ENCODE results near the gene TMEM185B. TPM values are rescaled to one million over a fixed set of nuclear protein-coding genes. Genes with fewer than 3 reads are reported as not detected.

Gene TMEM185B
- total RNA-seq, 2 experiments from 2014 or later: 16.7 to 17.2 TPM

DNA sequence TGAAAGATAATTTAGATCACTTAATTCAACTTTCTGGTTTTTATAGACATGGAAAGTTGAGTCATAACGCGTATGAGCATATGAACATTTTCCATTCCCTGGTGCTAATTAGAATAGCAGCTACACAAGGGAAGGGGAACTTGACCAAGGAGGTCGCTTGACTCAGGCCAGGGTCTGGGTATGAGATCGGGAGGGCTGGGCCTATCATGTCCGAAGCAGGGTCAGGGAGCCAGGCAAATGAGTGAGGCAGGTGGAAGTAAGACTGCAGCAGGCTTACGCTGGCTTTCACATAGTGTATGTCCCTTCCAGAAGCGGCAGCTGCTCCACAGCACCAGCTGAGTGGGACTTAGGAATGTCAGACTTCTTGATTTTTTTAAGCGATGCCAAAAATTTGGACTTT, 44.1 kb upstream of the TMEM185B start:
- no peak for DNase-seq
- peak overlapping the region; percentile 2 for H3K27ac Mint-ChIP-seq

DNA sequence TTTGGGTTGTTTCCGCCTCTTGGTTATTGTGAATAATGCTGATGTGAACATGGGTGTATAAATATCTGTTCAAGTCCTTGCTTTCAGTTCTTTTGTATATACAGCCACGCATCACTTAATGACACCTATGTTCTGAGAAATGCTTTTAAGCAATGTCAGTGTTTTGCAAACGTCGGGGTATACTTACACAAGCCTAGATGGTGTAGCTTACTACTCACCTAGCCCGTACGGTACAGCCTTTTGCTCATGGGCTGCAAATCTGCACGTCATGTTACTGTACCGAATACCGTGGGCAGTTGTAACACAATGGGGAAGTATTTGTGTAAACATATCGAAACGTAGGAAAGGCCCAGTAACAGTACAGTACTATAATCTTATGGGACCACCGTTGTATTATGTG, 41.8 kb upstream of the TMEM185B start:
- H3K27me3 Mint-ChIP-seq: no peaks in the 10 kb centered on the region
- TF ChIP-seq, protein P1, sequence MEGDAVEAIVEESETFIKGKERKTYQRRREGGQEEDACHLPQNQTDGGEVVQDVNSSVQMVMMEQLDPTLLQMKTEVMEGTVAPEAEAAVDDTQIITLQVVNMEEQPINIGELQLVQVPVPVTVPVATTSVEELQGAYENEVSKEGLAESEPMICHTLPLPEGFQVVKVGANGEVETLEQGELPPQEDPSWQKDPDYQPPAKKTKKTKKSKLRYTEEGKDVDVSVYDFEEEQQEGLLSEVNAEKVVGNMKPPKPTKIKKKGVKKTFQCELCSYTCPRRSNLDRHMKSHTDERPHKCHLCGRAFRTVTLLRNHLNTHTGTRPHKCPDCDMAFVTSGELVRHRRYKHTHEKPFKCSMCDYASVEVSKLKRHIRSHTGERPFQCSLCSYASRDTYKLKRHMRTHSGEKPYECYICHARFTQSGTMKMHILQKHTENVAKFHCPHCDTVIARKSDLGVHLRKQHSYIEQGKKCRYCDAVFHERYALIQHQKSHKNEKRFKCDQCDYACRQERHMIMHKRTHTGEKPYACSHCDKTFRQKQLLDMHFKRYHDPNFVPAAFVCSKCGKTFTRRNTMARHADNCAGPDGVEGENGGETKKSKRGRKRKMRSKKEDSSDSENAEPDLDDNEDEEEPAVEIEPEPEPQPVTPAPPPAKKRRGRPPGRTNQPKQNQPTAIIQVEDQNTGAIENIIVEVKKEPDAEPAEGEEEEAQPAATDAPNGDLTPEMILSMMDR (IDR thresholded peaks at IDR 0.05): no peak
- H3K27ac Mint-ChIP-seq: no peak overlapping the region
- peaks cover 6% of the 10 kb centered on the region for H3K9me3 Mint-ChIP-seq
- intact Hi-C loops (cut with micrococcal nuclease): no loop called here
- H3K36me3 Mint-ChIP-seq (ENCODE audit: low read depth): peaks cover 12% of the 10 kb centered on the region
- CTCF ChIA-PET: interaction anchor here (1.0 kb wide), 1 partner anchor 18 kb away, joined by 3 read pairs; no protein-coding TSS in a partner anchor
- ATAC-seq (no peak), DNase-seq (no peak)
- no peak overlapping the region for H3K4me3 Mint-ChIP-seq
- POLR2A ChIA-PET: interaction anchor here (1.8 kb wide), 1 partner anchor 11 kb away, joined by 5 read pairs; no protein-coding TSS in a partner anchor
- H3K4me1 Mint-ChIP-seq (ENCODE audit: low read depth): peaks cover 17% of the 10 kb centered on the region

More for the DNA sequence above, 44.1 kb upstream of the TMEM185B start:
- peak; percentile 58 for ATAC-seq
- Mint-ChIP-seq H3K36me3 (ENCODE audit: low read depth) (peaks cover 9% of the 10 kb centered on the region), H3K4me3 (no peak overlapping the region), H3K9me3 (peaks cover 2% of the 10 kb centered on the region), H3K27me3 (no peaks in the 10 kb centered on the region), H3K4me1 (ENCODE audit: low read depth) (peaks cover 17% of the 10 kb centered on the region)
- POLR2A ChIA-PET: no interaction called here
- CTCF ChIA-PET: interaction anchor here (1.1 to 1.2 kb wide), 2 partner anchors 10 to 46 kb away, joined by 3 read pairs; no protein-coding TSS in a partner anchor
- intact Hi-C loops (cut with micrococcal nuclease): no loop called here
- TF ChIP-seq, protein P1 (IDR thresholded peaks at IDR 0.05): no peak

DNA sequence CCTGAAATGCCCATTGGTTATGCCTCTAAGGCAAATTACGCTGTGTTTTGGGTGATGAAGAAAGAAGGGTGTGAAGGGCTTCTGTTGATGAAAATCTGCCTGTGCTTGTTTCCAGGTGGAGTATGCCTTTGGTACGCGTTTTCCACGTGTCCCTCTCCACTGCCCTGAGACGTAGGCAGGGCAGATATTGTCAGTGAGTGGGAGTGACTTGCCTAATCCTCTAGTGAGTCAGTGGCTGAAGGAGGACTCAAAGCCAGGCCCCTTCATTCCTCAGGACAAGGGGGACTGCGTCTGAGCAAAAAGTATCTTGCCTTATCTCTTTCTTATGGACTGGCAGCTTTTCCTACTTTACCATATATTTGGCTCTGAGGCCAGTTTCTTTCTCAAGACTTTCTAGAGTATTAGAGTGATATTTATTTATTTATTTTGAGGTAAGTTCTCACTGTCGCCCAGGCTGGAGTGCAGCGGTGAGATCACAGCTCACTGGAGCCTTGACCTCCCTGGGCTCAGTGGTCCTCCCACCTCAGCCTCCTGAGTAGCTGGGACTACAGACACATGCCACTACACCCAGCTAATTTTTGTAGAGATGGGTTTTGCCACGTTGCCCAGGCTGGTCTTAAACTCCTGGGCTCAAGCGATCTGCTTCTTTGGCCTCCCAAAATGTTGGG, 39.7 kb upstream of the TMEM185B start:
- ChIA-PET POLR2A (interaction anchor here (1.4 kb wide), 1 partner anchor 20 kb away, joined by 3 read pairs; no protein-coding TSS in a partner anchor), CTCF (no interaction called here)
- no peaks in the 10 kb centered on the region for H3K27me3 Mint-ChIP-seq
- DNase-seq (no peak), ATAC-seq (no peak)
- H3K4me1 Mint-ChIP-seq (ENCODE audit: low read depth): peaks cover 13% of the 10 kb centered on the region
- no peak overlapping the region for H3K4me3 Mint-ChIP-seq
- intact Hi-C loops (cut with micrococcal nuclease): no loop called here
- TF ChIP-seq, protein P1 (IDR thresholded peaks at IDR 0.05): no peak
- H3K27ac Mint-ChIP-seq: no peak overlapping the region
- peaks cover 11% of the 10 kb centered on the region for H3K36me3 Mint-ChIP-seq (ENCODE audit: low read depth)
- H3K9me3 Mint-ChIP-seq: peaks cover 9% of the 10 kb centered on the region

DNA sequence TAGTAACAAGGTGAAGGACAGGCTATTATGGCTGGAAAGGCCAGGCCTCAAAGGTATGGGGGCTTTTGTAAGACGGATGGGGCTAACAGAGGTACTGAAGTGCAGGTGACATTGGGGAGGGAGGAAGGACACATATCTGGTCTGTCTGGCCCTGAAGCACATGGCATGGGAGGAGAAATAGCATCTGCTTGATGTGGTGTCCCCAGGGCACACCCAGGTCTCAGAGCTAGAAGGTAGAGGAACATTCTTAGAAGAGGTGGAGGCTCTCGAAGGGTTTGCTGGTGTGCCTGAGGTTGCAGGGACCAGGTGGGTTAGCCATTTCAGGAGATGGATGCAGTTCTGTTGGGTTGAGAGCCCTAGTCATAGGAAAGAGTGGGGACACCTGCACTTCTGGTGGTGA, 39.0 kb upstream of the TMEM185B start:
- H3K4me3 Mint-ChIP-seq: no peak overlapping the region
- DNase-seq (no peak), ATAC-seq (no peak)
- H3K9me3 Mint-ChIP-seq: peaks cover 9% of the 10 kb centered on the region
- H3K36me3 Mint-ChIP-seq (ENCODE audit: low read depth): peaks cover 11% of the 10 kb centered on the region
- H3K27ac Mint-ChIP-seq: no peak overlapping the region
- POLR2A ChIA-PET: interaction anchor here (1.4 kb wide), 1 partner anchor 21 kb away, joined by 3 read pairs; no protein-coding TSS in a partner anchor
- intact Hi-C loops (cut with micrococcal nuclease): no loop called here
- CTCF ChIA-PET: interaction anchor here (1.2 kb wide), 1 partner anchor 21 kb away, joined by 3 read pairs; no protein-coding TSS in a partner anchor
- peaks cover 13% of the 10 kb centered on the region for H3K4me1 Mint-ChIP-seq (ENCODE audit: low read depth)
- TF ChIP-seq, protein P1 (IDR thresholded peaks at IDR 0.05): no peak
- H3K27me3 Mint-ChIP-seq: no peaks in the 10 kb centered on the region

DNA sequence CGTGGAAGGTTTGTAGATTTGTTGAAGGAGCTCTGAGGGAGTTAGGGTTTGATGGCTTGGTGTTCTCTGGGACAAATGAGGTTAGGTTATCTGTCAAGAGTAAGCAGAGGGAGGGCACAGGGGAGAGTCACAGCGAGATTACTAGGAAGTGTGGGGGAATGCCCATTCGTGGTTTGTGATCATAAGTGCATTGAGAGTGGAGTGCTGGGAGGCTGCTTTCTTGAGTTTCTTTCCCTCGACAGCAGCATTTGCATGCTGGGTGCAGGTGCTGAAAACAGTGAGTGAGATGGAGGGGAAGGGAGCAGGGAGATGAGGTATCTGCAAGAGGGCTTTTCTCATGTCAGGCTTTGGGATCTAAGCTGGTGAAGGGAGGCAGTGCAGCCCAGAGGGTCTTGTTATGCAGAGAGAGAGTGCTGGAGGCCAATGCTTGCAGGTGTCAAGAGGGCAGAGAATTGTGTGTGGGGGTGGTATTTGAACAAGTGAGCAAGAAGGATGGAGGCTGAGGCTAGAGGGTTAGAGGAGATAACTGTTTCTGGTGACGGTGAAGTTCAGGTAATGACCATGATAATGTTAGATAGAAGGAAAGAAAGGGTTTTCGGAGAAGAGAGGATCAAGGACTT, 38.3 kb upstream of the TMEM185B start:
- TF ChIP-seq, protein P1 (IDR thresholded peaks at IDR 0.05): no peak
- no peaks in the 10 kb centered on the region for H3K27me3 Mint-ChIP-seq
- intact Hi-C loops (cut with micrococcal nuclease): no loop called here
- H3K36me3 Mint-ChIP-seq (ENCODE audit: low read depth): peaks cover 11% of the 10 kb centered on the region
- peaks cover 12% of the 10 kb centered on the region for H3K4me1 Mint-ChIP-seq (ENCODE audit: low read depth)
- CTCF ChIA-PET: interaction anchor here (1.1 to 1.2 kb wide), 2 partner anchors 22 to 51 kb away, joined by 3 to 4 read pairs; no protein-coding TSS in a partner anchor
- no peak overlapping the region for H3K4me3 Mint-ChIP-seq
- H3K9me3 Mint-ChIP-seq: peaks cover 9% of the 10 kb centered on the region
- DNase-seq: peak; percentile 79
- ATAC-seq: peak; percentile 97
- POLR2A ChIA-PET: interaction anchor here (1.4 kb wide), 2 partner anchors 9 to 22 kb away, joined by 3 to 4 read pairs; no protein-coding TSS in a partner anchor
- no peak overlapping the region for H3K27ac Mint-ChIP-seq

All from activated CD8-positive, alpha-beta T cell treated with anti-CD3 and anti-CD28 coated beads for 36 hours (primary cell).